Astrocyte of the cerebellum (primary cell): Measurements from ENCODE around the gene NTM.

Source experiments
- DNase-seq: peaks from one replicate; pipeline ENCODE4 v3.0.0-alpha.2; 2011; ENCODE audit warnings: low read depth
- H3K4me3 ChIP-seq: 2 replicates; pipeline ENCODE4 v1.5.1; 2011; ENCODE audit warnings: mild to moderate bottlenecking, low read depth, low read length, moderate library complexity
- in situ Hi-C: cut with HindIII; loops from 2 replicates; pipeline ENCODE4 v1.10.0; 2017; ENCODE audit warnings: low sequenced_read_pairs
- TF ChIP-seq, protein P1 (sequence below): IDR thresholded peaks from 2 replicates; pipeline ENCODE4 v1.5.1; 2012; ENCODE audit warnings: low read length, low read depth, moderate library complexity, mild to moderate bottlenecking; ENCODE audit errors: missing control alignments

NTM gene

DNA sequence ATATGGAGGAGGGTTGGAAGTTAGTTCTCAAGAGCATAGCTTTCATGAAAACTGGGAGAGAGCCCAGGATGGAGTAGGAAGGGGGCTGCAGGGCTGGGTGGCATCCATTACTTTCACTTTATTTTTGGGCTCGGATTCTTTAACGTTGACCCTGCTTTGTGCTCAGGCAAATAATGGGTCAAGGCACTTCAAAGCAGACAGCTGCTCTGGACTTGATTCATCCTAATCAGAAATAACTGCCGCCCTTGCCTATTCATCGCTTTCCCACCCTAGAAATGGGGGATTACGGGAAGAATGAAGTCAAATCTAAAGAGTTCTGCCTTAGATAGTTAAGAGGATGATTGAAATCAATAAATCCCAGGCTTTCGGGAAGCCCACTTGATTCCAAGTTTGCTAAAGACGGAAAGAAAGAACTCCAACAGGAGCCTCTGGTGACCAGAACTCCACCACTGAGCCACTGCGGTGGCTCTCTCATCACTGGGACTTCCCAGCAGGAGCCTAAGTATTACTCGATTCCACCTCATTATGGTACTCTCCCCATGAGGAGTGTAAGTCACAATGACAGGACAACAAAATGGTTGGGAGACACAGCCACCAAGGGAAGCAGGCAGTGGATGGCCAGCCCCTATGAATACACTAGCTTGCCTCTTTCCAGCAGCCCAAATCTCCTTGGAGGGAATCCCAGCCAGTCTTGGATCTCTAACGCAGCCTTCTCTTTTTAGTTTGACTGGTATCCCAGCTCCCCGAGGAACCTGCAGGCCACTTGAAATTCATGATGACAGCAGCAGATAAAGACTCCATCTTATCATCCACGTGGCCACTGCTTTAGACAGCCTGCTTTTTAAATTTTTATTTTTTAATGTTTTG is 815.5 kb downstream of the NTM start:
- in situ Hi-C loops = no loop called here
- TF ChIP-seq, protein P1, sequence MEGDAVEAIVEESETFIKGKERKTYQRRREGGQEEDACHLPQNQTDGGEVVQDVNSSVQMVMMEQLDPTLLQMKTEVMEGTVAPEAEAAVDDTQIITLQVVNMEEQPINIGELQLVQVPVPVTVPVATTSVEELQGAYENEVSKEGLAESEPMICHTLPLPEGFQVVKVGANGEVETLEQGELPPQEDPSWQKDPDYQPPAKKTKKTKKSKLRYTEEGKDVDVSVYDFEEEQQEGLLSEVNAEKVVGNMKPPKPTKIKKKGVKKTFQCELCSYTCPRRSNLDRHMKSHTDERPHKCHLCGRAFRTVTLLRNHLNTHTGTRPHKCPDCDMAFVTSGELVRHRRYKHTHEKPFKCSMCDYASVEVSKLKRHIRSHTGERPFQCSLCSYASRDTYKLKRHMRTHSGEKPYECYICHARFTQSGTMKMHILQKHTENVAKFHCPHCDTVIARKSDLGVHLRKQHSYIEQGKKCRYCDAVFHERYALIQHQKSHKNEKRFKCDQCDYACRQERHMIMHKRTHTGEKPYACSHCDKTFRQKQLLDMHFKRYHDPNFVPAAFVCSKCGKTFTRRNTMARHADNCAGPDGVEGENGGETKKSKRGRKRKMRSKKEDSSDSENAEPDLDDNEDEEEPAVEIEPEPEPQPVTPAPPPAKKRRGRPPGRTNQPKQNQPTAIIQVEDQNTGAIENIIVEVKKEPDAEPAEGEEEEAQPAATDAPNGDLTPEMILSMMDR = no peak
- H3K4me3 ChIP-seq = no peak overlapping the region
- DNase-seq = no peak

DNA sequence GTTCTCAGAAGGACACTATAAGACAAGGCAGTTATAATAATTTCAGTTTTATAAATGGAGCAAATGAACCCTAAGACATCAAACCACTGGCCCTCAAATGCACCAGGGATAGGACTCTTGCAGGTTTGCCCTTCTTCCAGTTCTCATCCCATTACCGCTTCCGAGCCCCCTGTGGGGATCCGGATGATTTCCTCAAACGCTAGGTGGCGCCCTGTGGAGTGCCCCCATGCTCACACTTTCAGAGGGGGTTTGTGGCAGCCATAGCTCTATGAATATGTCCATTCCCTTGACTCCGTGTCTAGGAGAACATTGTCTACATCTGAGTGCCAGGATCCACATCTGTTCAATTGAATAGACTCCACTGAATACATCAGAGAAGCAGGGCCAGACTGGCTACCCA is 816.3 kb downstream of the NTM start:
- H3K4me3 ChIP-seq = no peak overlapping the region
- TF ChIP-seq, protein P1 = peak; percentile 19
- in situ Hi-C loops = no loop called here
- DNase-seq = no peak

DNA sequence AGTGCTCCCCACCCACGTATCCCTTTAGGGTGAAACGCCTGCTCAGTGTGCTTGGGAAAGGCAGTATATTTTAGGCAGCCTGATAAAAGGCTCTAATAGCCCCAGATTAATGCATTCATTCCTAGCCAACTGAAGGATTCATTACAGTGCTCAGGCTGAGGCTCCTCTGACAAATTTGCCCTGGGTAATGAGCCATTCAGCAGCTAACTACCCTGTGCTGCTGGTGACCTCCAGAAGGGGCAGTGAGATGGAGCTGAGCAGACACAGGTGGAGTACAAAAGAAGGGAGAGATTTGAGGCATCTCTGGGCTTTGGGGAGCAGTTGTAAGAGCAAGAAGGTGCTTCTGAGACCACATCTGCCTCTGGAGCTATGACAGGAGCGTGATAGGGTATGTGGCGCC is 817.0 kb downstream of the NTM start:
- H3K4me3 ChIP-seq = no peak overlapping the region
- in situ Hi-C loops = no loop called here
- TF ChIP-seq, protein P1 = no peak
- no peak for DNase-seq

DNA sequence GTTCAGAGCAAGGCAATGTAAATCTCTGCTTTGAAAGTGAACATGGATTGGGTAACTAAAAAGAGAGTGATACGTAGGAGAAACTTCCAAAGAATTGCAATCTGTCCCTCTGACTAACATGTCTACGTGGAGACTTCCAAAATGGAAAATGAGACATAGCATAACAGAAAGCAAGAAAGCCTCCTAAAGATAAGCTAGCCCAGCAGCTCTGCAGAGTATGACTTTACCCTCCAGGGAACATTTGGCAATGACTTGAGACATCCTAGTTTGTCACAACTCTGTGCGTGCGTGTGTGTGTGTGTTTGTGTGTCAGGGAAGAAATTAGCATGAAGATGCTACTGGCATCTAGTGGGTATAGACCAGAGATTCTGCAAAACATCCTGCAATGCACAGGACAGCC is 817.4 kb downstream of the NTM start:
- no peak for DNase-seq
- in situ Hi-C loops = no loop called here
- H3K4me3 ChIP-seq = no peak overlapping the region
- TF ChIP-seq, protein P1 = no peak

DNA sequence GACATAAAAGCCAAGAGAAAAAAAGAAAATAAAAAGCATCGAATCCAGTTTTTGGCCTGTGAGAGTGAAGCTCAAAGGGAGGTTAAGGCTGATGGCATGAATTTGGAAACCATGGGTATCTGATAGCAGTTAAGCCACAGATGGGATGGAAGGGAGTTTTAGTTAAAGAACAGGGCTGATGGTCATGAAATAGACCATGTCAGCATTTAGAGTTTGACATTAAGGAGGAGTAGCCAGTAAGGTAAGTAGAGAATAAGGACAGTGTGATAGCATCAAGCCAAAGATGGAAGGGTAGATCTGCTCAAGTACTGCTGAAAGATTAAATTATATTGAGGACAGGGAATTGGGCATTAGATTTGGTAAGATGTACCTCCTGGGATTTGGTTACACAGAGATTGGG is 826.5 kb downstream of the NTM start:
- TF ChIP-seq, protein P1 = no peak
- in situ Hi-C loops = no loop called here
- no peak for DNase-seq
- H3K4me3 ChIP-seq = no peak overlapping the region

DNA sequence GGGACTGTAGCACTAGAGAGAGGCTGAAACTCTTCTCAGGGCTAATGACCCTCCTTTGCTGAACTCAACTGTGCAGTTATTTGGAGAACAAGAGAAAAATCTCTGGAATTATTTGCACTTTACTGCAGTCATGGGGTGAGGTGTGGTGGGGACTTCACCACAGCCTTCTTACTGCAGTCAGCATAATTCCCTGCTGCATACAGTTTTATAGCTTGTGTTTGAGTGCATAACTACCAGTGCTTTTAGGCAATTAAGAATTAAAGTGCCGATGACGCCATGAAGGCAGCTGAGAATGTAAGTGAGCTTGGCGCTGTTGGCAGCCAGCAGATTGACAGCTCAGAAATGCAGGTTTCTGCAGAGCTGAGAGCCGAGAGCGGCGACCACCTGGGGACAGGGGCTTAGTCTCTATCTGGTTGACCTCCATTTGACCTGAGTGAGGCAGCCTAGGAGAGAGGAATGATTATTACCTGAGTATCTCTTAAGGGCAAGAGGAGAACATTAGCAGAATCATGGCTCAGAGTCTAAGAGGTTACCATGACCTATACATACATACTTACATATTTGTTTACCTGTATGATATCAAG is 830.0 kb downstream of the NTM start:
- TF ChIP-seq, protein P1 = no peak
- no peak for DNase-seq
- no peak overlapping the region for H3K4me3 ChIP-seq
- in situ Hi-C loops = no loop called here
